22Rv1 (cell line): ENCODE results near the gene TLL2.

Experiments used
- H3K27ac ChIP-seq: fragments of 450-650 bp; 2 replicates; pipeline ENCODE4 v1.5.1; 2017
- CTCF ChIP-seq: fragments of 450-650 bp; IDR thresholded peaks from 2 replicates; pipeline ENCODE4 v1.5.1; 2017; ENCODE audit warnings: mild to moderate bottlenecking
- ZFX ChIP-seq: fragments of 450-650 bp; IDR thresholded peaks from 2 replicates; pipeline ENCODE4 v1.6.1; 2017; ENCODE audit warnings: antibody characterized with exemption, borderline replicate concordance

Gene TLL2

GRCh38 chr10:96402417-96403305 is 111.1 kb downstream of the TLL2 start:
- TF ChIP-seq ZFX (no peak), CTCF (0 out of 2 replicates have a peak, but pooled peaks have one; percentile 8)
- H3K27ac ChIP-seq, result no peak overlapping the region

DNA sequence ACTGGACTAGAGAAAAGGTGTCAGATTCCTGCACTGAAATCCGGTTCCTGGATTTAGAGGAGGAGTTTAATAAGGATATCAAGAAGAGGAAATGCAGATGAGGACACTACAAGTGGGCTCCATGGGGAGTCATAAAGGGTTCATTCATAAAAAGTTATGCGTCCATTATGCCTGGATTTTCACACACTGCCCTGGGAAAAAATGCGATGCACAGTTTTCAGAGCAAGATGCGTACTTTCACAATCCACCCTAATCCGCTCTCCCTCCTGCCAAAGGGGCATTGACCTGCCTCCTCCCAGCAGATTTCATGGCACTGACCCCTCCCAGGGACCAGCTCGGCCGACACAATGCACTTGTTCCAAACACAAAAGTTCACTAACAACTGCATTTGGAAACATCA is 112.7 kb downstream of the TLL2 start:
- TF ChIP-seq ZFX (no peak), CTCF (no peak)
- no peak overlapping the region for H3K27ac ChIP-seq

DNA sequence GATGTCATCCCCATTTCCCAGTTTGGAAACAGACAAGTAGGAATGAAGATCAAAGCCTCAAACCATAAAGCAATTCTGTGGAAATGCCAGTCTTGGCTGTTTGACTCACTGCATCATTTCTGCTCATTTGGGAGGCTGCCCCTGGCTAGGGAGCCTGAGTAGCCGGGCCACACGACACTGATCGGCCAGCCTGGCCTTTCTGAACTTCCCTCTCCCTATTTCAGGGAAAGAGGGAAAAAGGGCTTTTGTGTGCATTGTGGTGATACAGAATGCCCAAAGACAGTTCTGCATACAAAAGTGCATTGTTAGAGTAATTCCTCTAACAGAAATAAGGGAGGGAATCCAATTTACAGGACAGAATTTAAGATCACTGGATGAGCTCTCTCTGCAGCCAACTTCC is 113.3 kb downstream of the TLL2 start:
- TF ChIP-seq ZFX (no peak), CTCF (no peak)
- no peak overlapping the region for H3K27ac ChIP-seq

- no peak overlapping the region for H3K27ac ChIP-seq
Observed at GRCh38 chr10:96397902-96398301, 115.8 kb downstream of the TLL2 start.

DNA sequence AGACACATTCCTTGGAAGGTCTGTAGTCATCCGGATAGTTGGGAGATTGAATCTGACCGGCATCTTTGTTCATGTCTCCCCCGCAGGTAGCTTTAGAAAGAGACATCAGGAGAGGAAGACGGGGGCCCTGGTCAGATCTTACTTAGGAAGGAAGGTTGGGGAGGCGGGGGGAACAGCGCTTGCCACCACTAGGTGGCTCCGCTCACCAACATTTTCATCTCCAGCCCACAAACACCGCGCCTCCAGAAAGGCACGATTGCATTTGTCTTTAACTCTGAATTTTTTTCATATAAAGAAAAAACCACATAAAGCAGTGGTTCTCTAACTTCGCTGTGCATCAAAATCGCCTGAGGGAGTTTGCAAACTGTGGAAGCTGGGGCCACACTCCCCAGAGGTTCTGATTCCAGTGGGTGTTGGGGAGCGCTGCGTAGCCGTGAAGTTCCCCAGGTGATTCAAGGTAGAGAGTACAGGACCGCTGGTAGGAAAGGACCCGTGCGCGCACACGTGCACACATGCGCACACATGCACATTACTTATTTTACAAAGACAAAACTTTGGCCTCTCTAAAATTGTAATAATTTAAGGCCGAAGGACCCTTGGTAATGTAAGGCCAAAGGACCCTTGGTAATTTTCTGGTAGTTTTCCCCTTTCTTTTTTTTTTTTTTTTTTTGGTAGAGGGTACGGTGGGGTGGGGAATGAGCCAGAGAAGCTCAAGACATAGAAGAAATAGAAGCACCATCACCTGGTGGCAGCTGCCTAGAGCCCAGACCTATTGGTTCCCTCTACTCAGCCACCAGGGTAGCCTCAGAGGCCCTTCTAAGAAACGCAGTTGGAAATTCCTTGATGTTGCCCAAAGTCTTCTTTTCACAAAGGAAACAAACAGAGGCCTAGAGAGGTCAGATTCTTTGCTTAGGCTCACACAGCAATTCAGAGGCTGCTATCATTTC is 117.5 kb downstream of the TLL2 start:
- no peak overlapping the region for H3K27ac ChIP-seq
- TF ChIP-seq CTCF (peak; percentile 89), ZFX (no peak)

More at GRCh38 chr10:96397902-96398301, 115.8 kb downstream of the TLL2 start:
- TF ChIP-seq CTCF (no peak), ZFX (no peak)

DNA sequence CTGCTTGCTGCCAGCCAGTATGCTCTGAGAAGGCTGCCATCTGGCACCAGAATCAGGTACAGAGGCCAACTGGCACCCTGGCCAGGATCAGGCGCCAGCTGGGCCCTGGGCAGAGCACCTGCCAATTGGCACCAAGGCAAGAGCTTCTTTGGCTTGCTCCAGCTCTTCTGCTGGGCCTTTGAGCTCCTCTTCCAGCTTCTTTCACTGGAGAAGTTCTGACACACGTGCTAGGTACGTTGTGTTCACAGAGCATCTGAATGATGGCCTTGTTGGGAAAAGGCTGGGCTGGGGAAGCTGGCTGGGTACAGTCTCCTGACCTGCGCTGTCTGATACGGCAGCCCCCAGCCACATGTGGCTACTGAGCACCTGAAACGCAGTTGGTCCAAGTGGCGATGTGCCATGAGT is 123.3 kb downstream of the TLL2 start:
- peak overlapping the region; percentile 12; the same call in 1 of the 2 replicates for H3K27ac ChIP-seq
- TF ChIP-seq ZFX (no peak), CTCF (no peak)
